Stimulated activated CD4-positive, alpha-beta T cell treated with anti-CD3 and anti-CD28 coated beads, Interleukin-2, amount 100 ng/mL, for 48 hours (primary cell): ENCODE data around the gene HIF1A.
A peak's percentile ranks its signal among the peaks of the same experiment; 100 is the strongest.
"Not testable (repeated sequence)": the region's sequence is repeated elsewhere in the genome, so short reads cannot be mapped to it uniquely, and the experiment has no call there.

Experiments
- DNase-seq, 2 donors: peaks; one replicate each; pipeline ENCODE4 v3.0.0-alpha.2; 2020

Gene HIF1A

GRCh38 chr14:61694830-61695694 is at the start of gene HIF1A:
TSS of gene HIF1A (plus strand) at chr14:61695513. CDS start at chr14:61695805, 292 bp downstream.
- peak; percentile 91 to 93 for DNase-seq

- no peak for DNase-seq
Observed at GRCh38 chr14:61646366-61647116, 48.8 kb upstream of the HIF1A start.

- DNase-seq: no peak
Observed at GRCh38 chr14:61647704-61648103, 47.6 kb upstream of the HIF1A start.

- no peak for DNase-seq
Observed at GRCh38 chr14:61648377-61648776, 46.9 kb upstream of the HIF1A start.

- no peak for DNase-seq
Observed at GRCh38 chr14:61649283-61649682, 46.0 kb upstream of the HIF1A start.

GRCh38 chr14:61651355-61651754 is 44.0 kb upstream of the HIF1A start:
- DNase-seq: no peak

GRCh38 chr14:61652526-61653262 is 42.6 kb upstream of the HIF1A start:
- no peak for DNase-seq

- DNase-seq: no peak
Observed at GRCh38 chr14:61653507-61653906, 41.8 kb upstream of the HIF1A start.

- DNase-seq: no peak
Observed at GRCh38 chr14:61654026-61654425, 41.3 kb upstream of the HIF1A start.

- DNase-seq: no peak
Observed at GRCh38 chr14:61655777-61656176, 39.5 kb upstream of the HIF1A start.

- no peak for DNase-seq
Observed at GRCh38 chr14:61656341-61656740, 39.0 kb upstream of the HIF1A start.

GRCh38 chr14:61658111-61658510 is 37.2 kb upstream of the HIF1A start:
- not testable (repeated sequence) for DNase-seq

GRCh38 chr14:61659582-61659981 is 35.7 kb upstream of the HIF1A start:
- DNase-seq: no peak

GRCh38 chr14:61661471-61662400 is 33.6 kb upstream of the HIF1A start:
- no peak for DNase-seq

GRCh38 chr14:61662437-61663311 is 32.6 kb upstream of the HIF1A start:
- peak; percentile 46 to 49 for DNase-seq

- no peak for DNase-seq
Observed at GRCh38 chr14:61663312-61663979, 31.9 kb upstream of the HIF1A start.

GRCh38 chr14:61668282-61668681 is 27.0 kb upstream of the HIF1A start:
- DNase-seq: no peak

- no peak for DNase-seq
Observed at GRCh38 chr14:61670576-61670975, 24.7 kb upstream of the HIF1A start.

- DNase-seq: no peak
Observed at GRCh38 chr14:61671082-61671481, 24.2 kb upstream of the HIF1A start.

GRCh38 chr14:61672796-61673195 is 22.5 kb upstream of the HIF1A start:
- DNase-seq: no peak

- no peak for DNase-seq
Observed at GRCh38 chr14:61673305-61673704, 22.0 kb upstream of the HIF1A start.
